Stimulated activated CD8-positive, alpha-beta memory T cell treated with anti-CD3 and anti-CD28 coated beads, Interleukin-4, amount 100 ng/mL, for 24 hours (primary cell): ENCODE data around the gene NUMA1.

ENCODE experiments used
- DNase-seq: peaks from one replicate; pipeline ENCODE4 v3.0.0-alpha.2; 2020; ENCODE audit warnings: low read depth

NUMA1 gene

DNA sequence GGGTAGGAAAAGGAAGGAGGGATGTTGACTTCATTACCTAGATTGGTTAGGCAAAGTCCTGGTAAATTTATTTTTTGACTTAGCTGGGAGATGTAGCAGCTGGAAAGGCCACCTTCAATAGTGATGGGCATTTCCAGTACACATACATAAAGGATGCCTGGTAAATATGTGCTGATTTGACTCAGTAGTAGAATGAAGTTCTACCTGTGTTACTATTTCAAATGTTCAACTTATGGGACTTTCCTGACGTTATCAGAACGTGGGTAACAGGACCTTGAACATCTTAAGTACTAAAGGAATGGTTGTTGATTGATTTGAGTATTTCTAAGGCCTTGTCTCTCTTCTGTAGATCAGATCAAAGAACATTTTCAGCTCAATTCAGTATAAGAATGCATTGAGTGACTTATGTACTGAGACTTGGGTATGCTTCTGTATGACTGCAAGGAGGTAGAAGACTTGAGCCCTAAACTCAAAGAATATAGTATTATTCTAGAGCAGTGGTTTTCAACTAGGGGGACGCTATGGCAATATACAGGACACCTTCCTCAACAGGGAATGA is 124.4 kb downstream of the NUMA1 start:
- DNase-seq = no peak
